ENCODE measurements around the gene AMZ2.
"Not testable (repeated sequence)": the region's sequence is repeated elsewhere in the genome, so short reads cannot be mapped to it uniquely, and the experiment has no call there.

AMZ2 gene

DNA sequence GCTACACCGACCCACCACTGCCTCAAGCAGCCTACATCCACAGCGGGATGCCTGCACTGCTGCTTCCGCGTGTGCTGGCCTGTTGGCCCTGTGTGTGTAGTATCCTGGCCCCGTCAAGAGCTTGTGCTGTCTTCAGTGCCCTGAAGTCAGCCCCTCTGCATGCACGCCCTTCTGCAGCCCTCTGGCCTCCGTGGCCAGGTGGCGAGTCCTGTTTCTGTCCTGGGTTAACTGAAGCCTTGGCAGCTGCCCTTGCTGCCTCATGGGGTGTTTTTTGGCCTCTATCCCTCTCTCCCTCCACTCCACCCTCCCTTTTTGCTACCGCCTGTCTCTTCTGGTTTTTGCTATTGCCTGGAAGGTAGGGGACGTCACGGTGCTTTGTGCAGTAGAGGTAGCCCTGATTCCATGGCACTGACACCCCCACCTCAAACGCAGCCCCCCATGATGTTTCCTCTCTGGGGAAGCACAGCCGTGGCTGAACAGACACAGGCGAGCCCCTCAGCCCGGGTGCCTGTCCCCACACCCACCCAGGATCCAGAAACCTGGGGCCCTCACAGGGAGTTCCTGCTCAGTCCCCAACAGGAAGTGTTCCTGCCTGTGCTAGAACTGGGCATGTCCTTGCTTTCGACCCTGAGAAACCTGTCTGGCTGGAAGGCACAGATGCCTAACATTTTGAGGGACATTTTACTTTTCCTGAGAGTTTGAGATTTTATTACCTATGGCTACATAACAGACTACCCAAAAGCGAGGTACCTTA lies 18.8 kb upstream of the AMZ2 start:
- no peak for TF ChIP-seq CTCF (IDR thresholded peaks at IDR 0.05; ENCODE audit: insufficient read depth, low read length, poor library complexity, severe bottlenecking)
- Histone ChIP-seq H3K27me3 (replicated peaks; ENCODE audit: control insufficient read depth, insufficient read depth, low read length) (no peaks in the 10 kb centered on the region), H3K4me3 (replicated peaks; ENCODE audit: low read depth, low read length) (no peak overlapping the region), H3K36me3 (ENCODE audit: control insufficient read depth, insufficient read depth, low read length) (no peaks in the 10 kb centered on the region)
- no peak for DNase-seq (ENCODE audit: extremely low read depth, insufficient read length)

DNA sequence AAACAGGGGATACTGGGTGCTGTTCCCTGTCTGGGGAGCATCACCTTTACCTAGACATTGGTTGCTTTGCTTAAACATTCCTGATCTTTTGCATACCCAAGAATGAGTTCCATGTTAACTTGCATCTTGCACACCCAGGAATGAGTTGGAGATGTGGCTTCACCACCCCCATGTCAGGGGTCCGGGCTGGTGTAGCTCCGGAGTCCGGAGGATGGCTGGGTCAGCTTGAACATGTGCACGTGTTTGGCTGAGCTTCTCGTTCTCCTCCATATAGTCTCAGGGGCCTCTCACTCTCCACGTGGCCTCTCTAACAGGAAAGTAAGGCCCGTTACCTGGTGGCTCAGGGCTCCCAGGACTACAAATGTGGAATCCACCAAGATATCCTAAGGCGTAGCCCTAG lies 18.2 kb upstream of the AMZ2 start:
- Histone ChIP-seq H3K4me3 (replicated peaks; ENCODE audit: low read depth, low read length) (no peak overlapping the region), H3K27me3 (replicated peaks; ENCODE audit: control insufficient read depth, insufficient read depth, low read length) (no peaks in the 10 kb centered on the region), H3K36me3 (ENCODE audit: control insufficient read depth, insufficient read depth, low read length) (no peaks in the 10 kb centered on the region)
- TF ChIP-seq CTCF (IDR thresholded peaks at IDR 0.05; ENCODE audit: insufficient read depth, low read length, poor library complexity, severe bottlenecking), result no peak
- no peak for DNase-seq (ENCODE audit: extremely low read depth, insufficient read length)

- not testable (repeated sequence) for H3K36me3 ChIP-seq (ENCODE audit: control insufficient read depth, insufficient read depth, low read length); DNase-seq (ENCODE audit: extremely low read depth, insufficient read length); H3K27me3 ChIP-seq (replicated peaks; ENCODE audit: control insufficient read depth, insufficient read depth, low read length); H3K4me3 ChIP-seq (replicated peaks; ENCODE audit: low read depth, low read length)
Observed at GRCh38 chr17:68231131-68231530, 16.7 kb upstream of the AMZ2 start.

GRCh38 chr17:68231541-68231940 lies 16.3 kb upstream of the AMZ2 start:
- DNase-seq (ENCODE audit: extremely low read depth, insufficient read length), result no peak
- no peak overlapping the region for H3K4me3 ChIP-seq (replicated peaks; ENCODE audit: low read depth, low read length)
- no peaks in the 10 kb centered on the region for H3K27me3 ChIP-seq (replicated peaks; ENCODE audit: control insufficient read depth, insufficient read depth, low read length)
- no peaks in the 10 kb centered on the region for H3K36me3 ChIP-seq (ENCODE audit: control insufficient read depth, insufficient read depth, low read length)
- no peak for TF ChIP-seq CTCF (IDR thresholded peaks at IDR 0.05; ENCODE audit: insufficient read depth, low read length, poor library complexity, severe bottlenecking)

DNA sequence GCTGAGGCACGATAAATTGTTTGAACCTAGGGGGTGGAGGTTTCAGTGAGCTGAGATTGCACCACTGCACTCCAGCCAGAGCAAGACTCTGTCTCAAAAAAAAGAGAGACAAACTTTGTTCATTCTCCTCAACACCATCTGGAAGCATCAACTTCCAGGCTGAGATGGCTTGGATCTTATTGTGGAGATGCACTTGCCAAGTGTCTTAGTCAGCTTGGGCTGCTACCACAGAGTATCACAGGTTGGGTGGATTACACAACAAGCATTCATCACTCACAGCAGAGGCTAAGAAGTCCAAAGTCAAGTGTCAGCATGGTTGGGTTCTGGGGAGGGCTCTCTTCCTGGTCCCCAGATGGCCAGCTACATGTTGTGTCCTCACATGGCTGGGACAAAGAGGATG lies 15.1 kb upstream of the AMZ2 start:
- not testable (repeated sequence) for H3K4me3 ChIP-seq (replicated peaks; ENCODE audit: low read depth, low read length); H3K36me3 ChIP-seq (ENCODE audit: control insufficient read depth, insufficient read depth, low read length); H3K27me3 ChIP-seq (replicated peaks; ENCODE audit: control insufficient read depth, insufficient read depth, low read length); DNase-seq (ENCODE audit: extremely low read depth, insufficient read length)

GRCh38 chr17:68234726-68235335 lies 13.0 kb upstream of the AMZ2 start:
- H3K36me3 ChIP-seq (ENCODE audit: control insufficient read depth, insufficient read depth, low read length); DNase-seq (ENCODE audit: extremely low read depth, insufficient read length); H3K4me3 ChIP-seq (replicated peaks; ENCODE audit: low read depth, low read length); H3K27me3 ChIP-seq (replicated peaks; ENCODE audit: control insufficient read depth, insufficient read depth, low read length): not testable (repeated sequence)

GRCh38 chr17:68235336-68235791 lies 12.5 kb upstream of the AMZ2 start:
- not testable (repeated sequence) for H3K4me3 ChIP-seq (replicated peaks; ENCODE audit: low read depth, low read length); H3K27me3 ChIP-seq (replicated peaks; ENCODE audit: control insufficient read depth, insufficient read depth, low read length); H3K36me3 ChIP-seq (ENCODE audit: control insufficient read depth, insufficient read depth, low read length)
- peak; percentile 35 for DNase-seq (ENCODE audit: extremely low read depth, insufficient read length)

- peak overlapping the region; percentile 47 for H3K4me3 ChIP-seq (replicated peaks; ENCODE audit: low read depth, low read length)
- peak; percentile 76 for DNase-seq (ENCODE audit: extremely low read depth, insufficient read length)
- H3K36me3 ChIP-seq (ENCODE audit: control insufficient read depth, insufficient read depth, low read length); H3K27me3 ChIP-seq (replicated peaks; ENCODE audit: control insufficient read depth, insufficient read depth, low read length): not testable (repeated sequence)
Observed at GRCh38 chr17:68237369-68238163, 10.3 kb upstream of the AMZ2 start.
